GM10248 (cell line): ENCODE data around the gene GNAS.

Source experiments
- CTCF ChIA-PET: fragments of 300-600 bp; sonication (Branson Sonifier 250); formaldehyde crosslinking; extraction: SDS; loops from one replicate; lab custom pipeline; 2021; ENCODE audit warnings: antibody characterized with exemption; lab: Yijun Ruan, JAX
- POLR2A ChIA-PET: fragments of 350-650 bp; sonication (Branson Sonifier 250); formaldehyde crosslinking; extraction: SDS; loops from one replicate; lab custom pipeline; 2020; ENCODE audit warnings: antibody characterized with exemption; lab: Yijun Ruan, JAX
- DNase-seq: peaks from one replicate; pipeline ENCODE4 v3.0.0; 2012; ENCODE audit errors: extremely low spot score
- TF ChIP-seq, protein P1 (sequence below): IDR thresholded peaks from 2 replicates; pipeline ENCODE4 v1.5.1; 2012; ENCODE audit warnings: mild to moderate bottlenecking, low read depth; ENCODE audit errors: extremely low read depth, missing control alignments, control extremely low read depth

The GNAS gene

DNA sequence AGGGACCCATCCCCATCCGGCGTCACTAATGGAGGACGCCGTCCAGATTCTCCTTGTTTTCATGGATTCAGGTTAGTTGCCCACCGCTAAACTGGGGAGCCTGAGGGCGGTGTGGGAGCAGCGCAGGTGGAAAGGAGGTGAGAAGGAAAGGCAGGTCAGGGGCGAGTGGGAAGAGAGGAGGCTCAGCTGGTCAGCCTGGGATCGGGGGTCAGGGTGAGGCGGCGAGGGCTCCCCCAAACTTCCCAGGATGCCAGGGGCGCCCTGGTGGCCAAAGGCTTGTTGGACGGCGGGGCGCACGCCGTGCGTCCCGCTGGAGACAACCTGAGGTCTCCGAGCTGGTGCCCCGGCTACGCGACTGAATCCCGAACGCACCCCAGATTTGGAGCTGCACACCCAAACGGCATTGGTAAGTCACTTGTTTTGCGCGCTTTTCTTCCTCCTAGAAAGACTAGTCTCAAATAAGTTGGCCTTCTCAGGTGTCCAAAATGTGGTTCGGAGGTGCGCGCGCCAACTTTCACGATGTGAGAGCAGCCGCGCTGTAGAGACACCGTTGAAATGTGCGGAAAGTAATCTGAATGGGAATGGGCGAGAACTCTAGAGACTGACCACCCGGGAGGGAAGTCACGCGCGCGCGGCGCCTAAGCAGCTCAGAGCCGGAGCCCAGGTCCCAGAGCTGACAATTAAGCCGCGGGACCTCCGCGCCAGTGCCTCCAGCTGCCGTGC is 11.5 kb upstream of the GNAS start:
- TF ChIP-seq, protein P1, sequence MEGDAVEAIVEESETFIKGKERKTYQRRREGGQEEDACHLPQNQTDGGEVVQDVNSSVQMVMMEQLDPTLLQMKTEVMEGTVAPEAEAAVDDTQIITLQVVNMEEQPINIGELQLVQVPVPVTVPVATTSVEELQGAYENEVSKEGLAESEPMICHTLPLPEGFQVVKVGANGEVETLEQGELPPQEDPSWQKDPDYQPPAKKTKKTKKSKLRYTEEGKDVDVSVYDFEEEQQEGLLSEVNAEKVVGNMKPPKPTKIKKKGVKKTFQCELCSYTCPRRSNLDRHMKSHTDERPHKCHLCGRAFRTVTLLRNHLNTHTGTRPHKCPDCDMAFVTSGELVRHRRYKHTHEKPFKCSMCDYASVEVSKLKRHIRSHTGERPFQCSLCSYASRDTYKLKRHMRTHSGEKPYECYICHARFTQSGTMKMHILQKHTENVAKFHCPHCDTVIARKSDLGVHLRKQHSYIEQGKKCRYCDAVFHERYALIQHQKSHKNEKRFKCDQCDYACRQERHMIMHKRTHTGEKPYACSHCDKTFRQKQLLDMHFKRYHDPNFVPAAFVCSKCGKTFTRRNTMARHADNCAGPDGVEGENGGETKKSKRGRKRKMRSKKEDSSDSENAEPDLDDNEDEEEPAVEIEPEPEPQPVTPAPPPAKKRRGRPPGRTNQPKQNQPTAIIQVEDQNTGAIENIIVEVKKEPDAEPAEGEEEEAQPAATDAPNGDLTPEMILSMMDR, result no peak
- CTCF ChIA-PET, result no interaction called here
- DNase-seq, result no peak
- POLR2A ChIA-PET, result no interaction called here

DNA sequence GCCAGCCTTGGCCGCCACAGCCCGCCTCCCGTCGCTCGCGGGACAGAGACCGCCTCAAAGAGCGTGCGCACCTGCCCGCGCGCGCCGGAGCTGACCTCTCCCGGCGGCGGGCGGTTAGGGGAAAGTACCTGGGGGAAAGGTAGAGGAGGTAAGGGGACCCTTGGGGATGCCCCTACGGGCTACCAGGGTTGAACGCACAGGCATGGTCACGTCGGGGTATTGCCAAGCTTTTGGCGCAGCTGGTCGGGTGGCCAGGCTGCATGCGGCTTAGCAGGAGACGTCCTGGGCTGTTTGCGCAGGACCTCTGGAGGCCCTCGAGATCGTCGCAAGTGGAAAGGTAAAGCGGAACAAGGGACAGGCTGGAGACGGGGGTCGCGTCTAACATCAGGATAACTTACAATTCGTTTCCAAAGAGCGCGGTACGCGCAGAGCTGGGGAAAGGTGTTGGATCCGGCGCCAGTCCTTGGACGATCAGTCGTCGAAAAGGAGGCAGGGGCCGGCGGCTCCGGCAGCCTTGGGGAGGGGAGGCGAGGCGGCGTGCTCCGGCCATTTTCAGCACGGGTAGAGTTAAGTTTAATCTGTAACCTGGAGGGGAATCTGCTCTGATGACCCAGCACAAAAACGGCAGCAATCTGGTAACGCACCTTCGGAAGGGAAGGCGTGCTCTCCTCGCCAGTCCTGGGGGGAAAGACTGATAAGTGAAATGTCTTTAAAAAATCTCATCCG is 10.8 kb upstream of the GNAS start:
- no peak for DNase-seq
- POLR2A ChIA-PET, result no interaction called here
- CTCF ChIA-PET, result no interaction called here
- TF ChIP-seq, protein P1, result no peak

DNA sequence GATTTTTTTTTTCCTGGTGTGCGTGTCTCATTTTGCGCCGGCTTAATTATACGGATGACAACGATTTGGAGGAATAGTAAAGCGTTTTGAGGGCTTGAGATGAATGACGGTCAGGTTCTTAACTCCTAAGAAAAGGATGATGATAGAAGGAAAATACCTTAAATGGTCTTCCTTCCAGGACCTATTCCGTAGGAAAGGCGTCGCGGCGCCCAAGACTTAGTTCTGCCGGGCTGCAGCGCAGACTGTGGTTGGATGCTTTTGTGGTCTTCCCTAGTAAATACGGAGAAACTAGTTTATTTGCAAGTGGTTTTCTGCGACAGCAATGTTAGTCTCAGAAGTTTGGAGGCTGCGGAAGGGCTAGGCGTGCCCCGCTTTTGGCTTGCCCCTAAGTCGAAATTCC is 10.2 kb upstream of the GNAS start:
- TF ChIP-seq, protein P1, result no peak
- POLR2A ChIA-PET, result no interaction called here
- CTCF ChIA-PET, result no interaction called here
- DNase-seq, result no peak

DNA sequence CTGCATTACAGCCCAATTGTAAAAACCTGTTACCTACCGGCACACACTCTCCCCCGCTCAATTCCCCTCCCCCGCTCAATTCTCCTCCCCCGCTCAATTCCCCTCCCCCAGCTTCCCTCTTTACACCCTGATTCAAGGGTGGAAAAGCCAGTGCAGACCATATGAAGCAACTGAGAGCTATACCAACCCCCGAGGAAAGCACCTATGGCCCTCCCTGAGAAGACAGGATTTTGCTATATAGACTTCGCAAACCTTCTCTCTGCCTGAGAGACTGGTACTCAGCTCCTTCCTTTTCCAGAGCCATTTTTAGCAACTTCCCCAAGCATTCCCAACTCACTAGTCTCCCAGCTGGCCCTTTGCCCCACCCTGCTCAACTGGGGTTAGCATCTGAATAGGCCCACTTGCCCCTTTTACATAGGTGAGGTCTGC is 9.4 kb upstream of the GNAS start:
- TF ChIP-seq, protein P1, result no peak
- DNase-seq, result no peak
- CTCF ChIA-PET, result interaction anchor here (0.8 to 1.1 kb wide), 2 partner anchors 14 to 44 kb away, joined by 3 to 4 read pairs; no protein-coding TSS in a partner anchor
- POLR2A ChIA-PET, result no interaction called here

DNA sequence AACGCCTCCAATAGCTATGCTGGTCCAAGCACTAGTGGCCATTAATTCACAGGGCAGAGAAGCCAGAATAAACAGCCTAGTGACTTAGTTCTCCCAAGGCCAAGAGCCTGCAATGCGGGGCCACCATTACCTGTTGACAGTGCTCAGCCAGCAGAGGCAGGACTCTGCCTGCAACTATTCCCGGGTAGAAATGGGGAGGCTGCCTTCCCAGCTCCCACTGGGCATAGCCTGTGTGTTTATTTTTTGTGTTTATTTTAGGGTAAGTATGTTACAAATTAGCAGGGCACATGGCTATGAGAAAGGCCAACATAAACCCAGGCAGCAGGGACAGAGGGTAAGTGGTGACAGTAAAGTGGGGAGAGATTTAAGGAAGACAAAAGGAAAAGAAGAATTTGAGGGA is 6.8 kb upstream of the GNAS start:
- ChIA-PET CTCF (interaction anchor here (1.3 to 3.0 kb wide), 4 partner anchors 17 to 195 kb away, joined by 4 to 9 read pairs (median 5); partner anchors contain the start of gene STX16), POLR2A (no interaction called here)
- DNase-seq, result no peak
- TF ChIP-seq, protein P1, result no peak

DNA sequence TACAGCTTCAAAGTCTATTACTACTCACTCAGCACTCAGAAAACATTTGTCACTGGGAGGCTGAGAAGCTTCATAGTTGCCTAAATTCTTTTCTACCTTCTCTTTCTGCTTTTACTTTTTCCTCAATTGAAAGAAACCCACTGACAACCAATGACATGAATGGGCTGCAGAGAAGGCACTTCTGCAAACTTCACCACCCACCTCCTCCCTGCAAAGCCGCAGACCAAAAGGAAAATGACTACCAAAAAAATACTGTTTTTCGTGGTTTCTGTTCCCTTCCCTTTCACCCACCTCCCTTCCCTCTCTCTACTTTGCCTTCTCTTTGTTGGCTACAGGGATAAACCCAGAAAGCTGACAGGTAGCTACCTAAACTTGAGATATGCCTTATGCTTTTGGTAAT is 5.1 kb upstream of the GNAS start:
- no peak for DNase-seq
- ChIA-PET POLR2A (no interaction called here), CTCF (interaction anchor here (1.3 to 3.0 kb wide), 3 partner anchors 16 to 360 kb away, joined by 4 to 9 read pairs (median 4); no protein-coding TSS in a partner anchor)
- TF ChIP-seq, protein P1, result no peak
